Left hindlimb (tissue), 1 donor: ENCODE results near the gene UNC13B.
"Not testable (repeated sequence)": the region's sequence is repeated elsewhere in the genome, so short reads cannot be mapped to it uniquely, and the experiment has no call there.

Experiments
- DNase-seq: peaks from one replicate; pipeline ENCODE4 v3.0.0-alpha.2; 2018

UNC13B gene

GRCh38 chr9:35395706-35396101 is 233.9 kb downstream of the UNC13B start:
- no peak for DNase-seq

- DNase-seq: no peak
Measured at GRCh38 chr9:35396560-35397215, 234.9 kb downstream of the UNC13B start.

- no peak for DNase-seq
Measured at GRCh38 chr9:35397216-35397698, 235.4 kb downstream of the UNC13B start.

- DNase-seq: no peak
Measured at GRCh38 chr9:35397923-35398322, 236.1 kb downstream of the UNC13B start.

GRCh38 chr9:35398651-35399335 is 237.0 kb downstream of the UNC13B start:
- DNase-seq: no peak

- DNase-seq: no peak
Measured at GRCh38 chr9:35404865-35405264, 243.1 kb downstream of the UNC13B start.

GRCh38 chr9:35406183-35406959 is 244.6 kb downstream of the UNC13B start:
- no peak for DNase-seq

GRCh38 chr9:35407846-35408245 is 246.0 kb downstream of the UNC13B start:
- no peak for DNase-seq

GRCh38 chr9:35409434-35409833 is 247.6 kb downstream of the UNC13B start:
- not testable (repeated sequence) for DNase-seq

GRCh38 chr9:35414889-35415288 is 253.1 kb downstream of the UNC13B start:
- DNase-seq: no peak

GRCh38 chr9:35415402-35416097 is 253.7 kb downstream of the UNC13B start:
- DNase-seq: no peak

GRCh38 chr9:35416098-35416427 is 254.3 kb downstream of the UNC13B start:
- DNase-seq: no peak

GRCh38 chr9:35422346-35422745 is 260.5 kb downstream of the UNC13B start:
- no peak for DNase-seq

- DNase-seq: no peak
Measured at GRCh38 chr9:35422753-35423152, 260.9 kb downstream of the UNC13B start.

GRCh38 chr9:35423499-35423898 is 261.7 kb downstream of the UNC13B start:
- DNase-seq: no peak

- no peak for DNase-seq
Measured at GRCh38 chr9:35424356-35425352, 262.8 kb downstream of the UNC13B start.

- DNase-seq: no peak
Measured at GRCh38 chr9:35426627-35427026, 264.8 kb downstream of the UNC13B start.

- no peak for DNase-seq
Measured at GRCh38 chr9:35431467-35431866, 269.7 kb downstream of the UNC13B start.

- DNase-seq: no peak
Measured at GRCh38 chr9:35432076-35432475, 270.3 kb downstream of the UNC13B start.

- DNase-seq: no peak
Measured at GRCh38 chr9:35436933-35437332, 275.1 kb downstream of the UNC13B start.

- no peak for DNase-seq
Measured at GRCh38 chr9:35446012-35446411, 284.2 kb downstream of the UNC13B start.

- DNase-seq: no peak
Measured at GRCh38 chr9:35448496-35448895, 286.7 kb downstream of the UNC13B start.
